IPS-15b (cell line): ENCODE measurements around the gene RRBP1.

Experiments used
- H3K27me3 ChIP-seq: one replicate; pipeline ENCODE4 v1.6.1; 2013; ENCODE audit warnings: low read length; ENCODE audit not compliant: control insufficient read depth, insufficient read depth
- H3K36me3 ChIP-seq: one replicate; pipeline ENCODE4 v1.6.1; 2013; ENCODE audit warnings: low read length; ENCODE audit not compliant: control insufficient read depth, insufficient read depth
- H3K4me1 ChIP-seq: one replicate; pipeline ENCODE4 v1.6.1; 2013; ENCODE audit warnings: mild to moderate bottlenecking, low read length; ENCODE audit not compliant: control insufficient read depth, insufficient read depth
- H3K4me3 ChIP-seq: one replicate; pipeline ENCODE4 v1.5.1; 2013; ENCODE audit warnings: low read depth, low read length
- H3K9ac ChIP-seq: one replicate; pipeline ENCODE4 v1.6.1; 2013; ENCODE audit warnings: low read depth, mild to moderate bottlenecking, low read length
- H3K9me3 ChIP-seq: one replicate; pipeline ENCODE4 v1.6.1; 2013; ENCODE audit warnings: mild to moderate bottlenecking, low read length; ENCODE audit not compliant: control insufficient read depth, insufficient read depth

Gene RRBP1

DNA sequence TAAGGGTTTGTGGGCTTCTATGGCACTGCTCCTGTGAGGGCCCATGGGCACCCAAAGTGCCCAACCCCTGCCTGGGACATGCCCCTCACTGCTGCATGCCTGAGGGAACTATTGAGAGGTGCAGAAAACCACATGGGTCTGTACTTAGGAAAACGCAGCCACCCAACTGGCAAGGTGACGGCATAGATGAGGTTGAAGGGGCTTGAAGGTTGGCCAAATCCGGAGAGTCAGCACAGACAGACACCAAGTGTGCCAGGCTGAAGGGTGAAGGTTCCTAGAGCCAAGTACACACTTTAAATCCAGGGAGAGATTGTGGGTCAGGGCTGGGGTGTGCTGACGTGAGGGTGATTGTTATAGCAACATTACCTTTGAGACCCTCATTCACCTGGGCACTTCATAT, 23.9 kb upstream of the RRBP1 start:
- H3K4me3 ChIP-seq, result no peak overlapping the region
- no peaks in the 10 kb centered on the region for H3K9me3 ChIP-seq
- H3K27me3 ChIP-seq, result no peaks in the 10 kb centered on the region
- H3K9ac ChIP-seq, result no peak overlapping the region
- no peaks in the 10 kb centered on the region for H3K36me3 ChIP-seq
- H3K4me1 ChIP-seq, result peaks cover 7% of the 10 kb centered on the region

DNA sequence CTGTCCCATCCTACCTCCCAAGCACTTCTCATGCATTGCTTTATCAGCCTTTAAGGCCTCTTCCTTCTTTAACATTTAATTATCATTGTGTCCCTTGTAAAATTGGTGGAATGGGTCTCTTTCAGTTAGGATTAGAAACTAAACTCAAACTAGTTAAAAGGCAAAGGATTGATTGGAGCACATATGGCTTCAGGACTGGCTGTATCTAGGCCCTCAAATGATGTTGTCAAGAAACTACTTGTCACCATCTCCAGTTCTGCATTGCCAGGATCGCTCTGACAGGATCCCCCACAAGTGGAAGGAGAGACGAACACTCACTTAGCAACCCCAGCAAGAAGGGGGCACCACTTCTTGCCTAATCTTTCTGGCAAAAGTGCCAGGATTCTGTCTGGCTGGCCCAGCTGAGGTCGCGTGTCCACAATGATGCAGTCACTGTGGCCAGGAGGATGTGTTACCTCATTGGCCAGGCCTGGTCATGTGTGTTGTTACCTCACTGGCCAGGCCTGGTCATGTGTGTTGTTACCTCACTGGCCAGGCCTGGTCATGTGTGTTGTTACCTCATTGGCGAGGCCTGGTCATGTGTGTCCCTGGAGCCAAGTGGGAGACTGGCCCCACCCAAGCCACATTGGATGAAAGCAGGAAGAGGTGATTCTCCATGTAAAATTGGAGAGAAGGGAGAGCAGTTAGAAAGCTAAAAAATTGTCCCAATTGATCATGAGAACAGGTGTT, 22.7 kb upstream of the RRBP1 start:
- H3K4me1 ChIP-seq, result peaks cover under 1% of the 10 kb centered on the region
- no peaks in the 10 kb centered on the region for H3K9me3 ChIP-seq
- H3K36me3 ChIP-seq, result no peaks in the 10 kb centered on the region
- no peaks in the 10 kb centered on the region for H3K27me3 ChIP-seq
- H3K9ac ChIP-seq, result no peak overlapping the region
- no peak overlapping the region for H3K4me3 ChIP-seq

DNA sequence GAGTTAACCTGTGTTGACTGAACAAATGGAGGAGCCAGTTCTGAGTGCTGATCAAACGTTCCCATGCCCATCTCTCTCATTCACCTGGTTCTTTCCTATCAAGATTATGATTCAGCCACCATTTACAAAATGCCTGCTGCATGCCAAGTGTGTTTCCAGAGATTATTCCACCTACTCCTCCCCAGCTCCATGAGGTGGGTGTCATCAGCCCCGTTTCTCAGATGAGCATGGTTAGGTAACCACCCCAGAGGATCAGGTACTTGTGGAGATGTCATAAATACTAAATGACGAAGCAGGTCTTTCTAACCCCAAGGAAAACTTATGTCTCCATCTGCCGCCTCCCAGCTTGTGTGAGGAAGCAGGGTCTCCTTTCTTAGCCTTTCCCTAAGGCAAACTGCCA, 19.8 kb upstream of the RRBP1 start:
- no peaks in the 10 kb centered on the region for H3K36me3 ChIP-seq
- H3K9me3 ChIP-seq, result no peaks in the 10 kb centered on the region
- no peak overlapping the region for H3K9ac ChIP-seq
- no peaks in the 10 kb centered on the region for H3K4me1 ChIP-seq
- H3K27me3 ChIP-seq, result no peaks in the 10 kb centered on the region
- H3K4me3 ChIP-seq, result no peak overlapping the region

DNA sequence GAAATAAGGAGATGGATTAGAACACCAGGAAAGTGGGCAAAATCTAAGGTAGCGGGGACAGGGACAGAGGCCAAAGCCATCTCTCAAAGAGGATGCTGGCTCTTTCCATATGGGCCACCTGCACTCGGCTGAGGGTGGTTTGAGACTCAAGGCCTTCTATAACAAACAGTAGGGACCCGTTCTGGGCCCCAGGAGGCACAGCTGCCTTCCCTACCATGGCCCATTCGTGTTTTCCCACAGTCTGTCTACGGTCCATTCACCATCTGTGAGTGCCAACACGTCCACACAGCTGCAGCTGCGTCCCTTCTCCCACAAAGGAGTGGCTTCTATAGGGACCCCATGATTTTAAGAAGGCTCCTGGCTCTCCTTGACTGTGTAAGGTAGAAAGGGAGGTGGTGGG, 18.6 kb upstream of the RRBP1 start:
- H3K4me1 ChIP-seq, result no peaks in the 10 kb centered on the region
- H3K9ac ChIP-seq, result no peak overlapping the region
- H3K9me3 ChIP-seq, result no peaks in the 10 kb centered on the region
- H3K4me3 ChIP-seq, result no peak overlapping the region
- no peaks in the 10 kb centered on the region for H3K36me3 ChIP-seq
- H3K27me3 ChIP-seq, result no peaks in the 10 kb centered on the region

DNA sequence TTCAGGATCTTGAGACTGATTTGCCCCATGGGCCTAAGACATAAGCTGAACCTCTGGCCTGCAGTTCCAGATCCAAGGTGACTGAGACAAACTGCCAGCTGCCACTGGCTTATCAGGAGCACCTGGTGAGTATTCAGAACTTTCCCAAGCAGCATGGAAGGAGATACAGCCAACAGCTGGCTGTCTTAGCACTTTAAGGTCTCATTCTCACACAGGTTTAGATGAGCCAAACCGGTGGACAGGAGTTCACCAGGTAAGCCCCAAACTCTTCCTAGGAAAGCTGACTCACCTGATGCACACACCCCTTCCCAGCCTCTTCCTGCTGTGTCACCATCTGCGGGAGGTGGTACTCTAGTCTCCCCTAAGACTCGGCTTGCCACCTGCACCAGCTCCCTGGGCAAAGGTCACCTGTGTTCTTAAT, 17.9 kb upstream of the RRBP1 start, which contains the start of gene BANF2:
Gene BANF2 (plus strand): TSS at position 36 of the 421 bp plus-strand sequence. CDS start 25,060 bp downstream, outside the sequence.
- no peaks in the 10 kb centered on the region for H3K36me3 ChIP-seq
- H3K9me3 ChIP-seq, result no peaks in the 10 kb centered on the region
- no peak within 1 kb of the TSS for H3K9ac ChIP-seq
- H3K4me3 ChIP-seq, result no peak within 1 kb of the TSS
- no peaks in the 10 kb centered on the region for H3K27me3 ChIP-seq
- no peaks in the 10 kb centered on the region for H3K4me1 ChIP-seq

DNA sequence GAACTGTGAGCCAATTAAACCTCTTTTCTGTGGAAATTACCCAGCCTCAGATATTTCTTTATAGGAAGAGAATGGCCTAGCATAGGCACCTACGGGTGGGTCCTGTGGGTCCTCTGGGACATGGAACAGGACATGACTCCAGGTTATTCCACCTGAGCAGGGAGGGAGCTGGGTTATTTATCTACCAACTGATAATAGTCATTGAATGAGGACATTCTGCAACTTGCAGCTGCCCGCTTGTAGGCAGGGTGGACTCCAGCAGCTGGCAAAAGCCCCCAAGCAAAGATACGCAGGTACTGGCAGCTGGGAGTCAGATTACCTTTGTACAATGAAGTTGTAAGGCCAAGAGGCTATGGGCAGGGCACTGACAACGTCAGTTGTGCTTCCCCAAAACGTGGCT, 16.3 kb upstream of the RRBP1 start:
- no peaks in the 10 kb centered on the region for H3K27me3 ChIP-seq
- H3K9me3 ChIP-seq, result no peaks in the 10 kb centered on the region
- H3K4me1 ChIP-seq, result peaks cover 2% of the 10 kb centered on the region
- H3K36me3 ChIP-seq, result no peaks in the 10 kb centered on the region
- H3K9ac ChIP-seq, result no peak overlapping the region
- no peak overlapping the region for H3K4me3 ChIP-seq

DNA sequence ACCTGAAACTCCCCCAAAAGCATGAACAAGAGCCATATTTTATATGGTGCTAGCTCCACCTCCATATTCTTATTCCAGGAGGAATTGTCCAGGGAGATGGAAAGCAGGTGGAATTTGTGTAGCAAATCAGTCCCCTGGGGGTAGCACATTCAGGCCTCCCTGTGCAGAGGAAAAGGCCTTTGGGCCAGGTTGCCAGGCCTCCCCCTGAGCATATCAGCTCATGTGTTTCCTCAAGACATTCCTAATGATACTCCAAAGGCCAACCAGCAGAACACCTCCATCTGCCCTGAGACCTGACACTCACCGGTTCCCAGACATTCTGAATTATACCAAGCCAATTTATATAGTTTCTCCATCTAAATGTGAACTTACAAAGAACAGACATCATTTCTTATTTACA, 15.1 kb upstream of the RRBP1 start:
- no peak overlapping the region for H3K9ac ChIP-seq
- no peaks in the 10 kb centered on the region for H3K27me3 ChIP-seq
- H3K36me3 ChIP-seq, result no peaks in the 10 kb centered on the region
- H3K4me1 ChIP-seq, result peaks cover 4% of the 10 kb centered on the region
- no peak overlapping the region for H3K4me3 ChIP-seq
- no peaks in the 10 kb centered on the region for H3K9me3 ChIP-seq

DNA sequence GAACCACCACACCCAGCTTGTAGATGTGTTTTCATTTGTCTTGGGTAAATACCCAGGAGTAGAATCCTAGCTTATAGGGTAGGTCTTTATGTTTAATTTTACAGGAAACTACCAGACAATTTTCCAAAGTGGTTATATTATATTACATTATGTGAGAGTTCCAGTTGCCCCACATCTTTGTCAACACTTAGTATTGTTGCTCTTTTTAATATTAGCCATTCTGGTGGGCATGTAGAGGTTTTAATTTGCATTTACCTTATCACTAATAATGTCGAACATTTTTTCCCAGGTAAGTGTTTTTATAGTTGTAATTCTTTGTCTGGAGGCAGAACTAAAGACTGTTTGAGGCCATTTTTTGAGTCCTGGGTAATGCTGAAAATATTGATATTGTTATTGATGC, 14.2 kb upstream of the RRBP1 start:
- H3K36me3 ChIP-seq, result no peaks in the 10 kb centered on the region
- no peaks in the 10 kb centered on the region for H3K9me3 ChIP-seq
- no peak overlapping the region for H3K4me3 ChIP-seq
- peaks cover 4% of the 10 kb centered on the region for H3K4me1 ChIP-seq
- no peaks in the 10 kb centered on the region for H3K27me3 ChIP-seq
- no peak overlapping the region for H3K9ac ChIP-seq

DNA sequence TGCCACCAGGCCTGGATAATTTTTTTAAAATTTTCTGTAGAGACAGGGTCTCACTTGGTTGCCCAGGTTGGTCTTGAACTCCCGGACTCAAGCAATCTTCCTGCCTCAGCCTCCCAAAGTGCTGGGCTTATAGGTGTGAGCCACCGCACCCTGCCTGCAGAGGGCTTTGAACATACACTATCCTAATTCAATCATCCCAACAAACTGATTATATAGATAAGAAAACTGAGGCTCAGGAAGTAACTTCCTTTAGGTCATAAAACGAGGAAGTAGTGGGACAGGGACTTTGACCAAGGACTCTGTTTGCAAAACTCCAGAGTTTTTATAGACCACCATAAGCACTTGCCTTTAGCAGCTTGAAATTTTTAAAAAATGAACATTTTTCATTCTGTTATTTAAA, 12.7 kb upstream of the RRBP1 start:
- no peaks in the 10 kb centered on the region for H3K36me3 ChIP-seq
- H3K9ac ChIP-seq, result no peak overlapping the region
- no peak overlapping the region for H3K4me3 ChIP-seq
- peaks cover 4% of the 10 kb centered on the region for H3K4me1 ChIP-seq
- H3K27me3 ChIP-seq, result no peaks in the 10 kb centered on the region
- no peaks in the 10 kb centered on the region for H3K9me3 ChIP-seq

DNA sequence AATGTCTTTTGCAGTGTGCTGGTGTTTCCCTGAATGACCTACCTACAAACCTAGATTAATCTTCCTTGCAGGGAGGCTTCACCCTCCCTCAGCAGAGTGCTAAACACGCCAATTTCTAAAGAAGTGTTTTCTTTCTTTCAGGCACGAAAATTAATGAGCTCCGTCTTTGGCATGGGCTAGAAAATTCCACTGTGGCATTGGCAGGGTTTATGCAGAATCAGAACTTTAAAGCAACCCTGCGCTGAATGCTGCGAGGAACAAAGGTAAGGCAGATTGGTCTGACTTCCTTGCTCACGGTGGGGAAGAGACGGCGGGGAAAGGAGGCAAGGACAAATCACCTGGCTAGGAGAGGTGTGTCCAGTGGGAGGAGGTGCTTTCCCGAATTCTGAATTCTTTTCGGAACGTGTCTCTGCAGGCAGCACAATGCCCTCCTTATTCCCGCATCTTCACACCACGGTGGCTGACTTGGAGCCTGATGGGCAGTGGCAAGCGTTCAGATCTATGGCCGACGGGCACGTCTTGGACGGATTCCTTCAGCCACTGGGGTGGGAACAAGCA, 11.5 kb upstream of the RRBP1 start:
- no peak overlapping the region for H3K4me3 ChIP-seq
- H3K36me3 ChIP-seq, result no peaks in the 10 kb centered on the region
- H3K4me1 ChIP-seq, result peaks cover 4% of the 10 kb centered on the region

DNA sequence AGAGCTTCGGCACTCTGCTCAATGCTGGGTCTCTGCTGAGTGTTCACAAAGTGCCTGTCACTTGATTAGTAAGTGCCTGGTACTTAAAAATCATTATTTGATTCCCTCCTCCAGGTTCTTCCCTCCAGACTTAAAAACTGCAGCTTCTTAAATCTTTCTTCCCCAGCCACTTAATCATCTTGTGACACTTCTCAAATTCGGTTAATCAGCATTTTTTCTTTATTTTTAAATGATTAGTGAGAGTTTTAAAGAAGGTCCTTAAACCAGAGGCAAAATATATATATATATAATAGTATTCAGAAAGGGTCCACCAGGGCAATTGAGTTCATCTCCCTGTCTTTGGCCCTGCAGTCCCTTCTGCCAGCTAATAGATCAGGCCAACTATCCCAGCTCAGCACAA, 9.7 kb upstream of the RRBP1 start:
- Histone ChIP-seq H3K27me3 (no peaks in the 10 kb centered on the region), H3K4me3 (no peak overlapping the region), H3K9me3 (no peaks in the 10 kb centered on the region), H3K4me1 (peaks cover 4% of the 10 kb centered on the region), H3K36me3 (no peaks in the 10 kb centered on the region), H3K9ac (no peak overlapping the region)

More for the DNA sequence above, 11.5 kb upstream of the RRBP1 start:
- Histone ChIP-seq H3K9ac (no peak overlapping the region), H3K27me3 (no peaks in the 10 kb centered on the region), H3K9me3 (no peaks in the 10 kb centered on the region)

DNA sequence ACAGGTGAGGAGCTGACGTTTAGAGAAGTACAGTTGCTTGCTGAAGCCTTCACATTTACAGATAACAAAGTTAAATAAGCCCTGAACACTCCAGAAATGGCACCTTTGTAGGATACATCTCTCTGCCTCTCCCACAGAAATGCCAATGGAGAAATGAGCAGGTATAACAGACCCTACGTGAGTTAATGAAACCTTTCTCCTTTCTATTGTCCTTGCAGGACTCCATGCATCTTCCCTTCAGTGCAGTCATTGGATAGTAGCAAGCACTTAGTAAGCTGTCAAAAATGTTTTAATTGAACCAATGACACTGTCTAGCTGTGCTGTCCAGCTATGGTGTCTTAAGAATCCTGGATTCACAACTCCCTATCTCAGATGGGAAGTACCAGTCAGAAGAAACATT, 8.1 kb upstream of the RRBP1 start:
- H3K27me3 ChIP-seq, result no peaks in the 10 kb centered on the region

More for the DNA sequence above, 8.1 kb upstream of the RRBP1 start:
- H3K4me1 ChIP-seq, result peaks cover 4% of the 10 kb centered on the region
- no peak overlapping the region for H3K9ac ChIP-seq
- H3K4me3 ChIP-seq, result no peak overlapping the region
- no peaks in the 10 kb centered on the region for H3K9me3 ChIP-seq
- no peaks in the 10 kb centered on the region for H3K36me3 ChIP-seq
